Left lung (tissue), 10 donors: ENCODE results near the gene TMEM39B. TPM values are rescaled to one million over a fixed set of nuclear protein-coding genes. Genes with fewer than 3 reads are reported as not detected.
A peak's percentile ranks its signal among the peaks of the same experiment; 100 is the strongest.

Source experiments
- ATAC-seq: fragments of 200-7000 bp; cut with Tn5 transposase; one replicate; pipeline ENCODE4 v1.9.1; 2020; ENCODE audit warnings: moderate library complexity
- DNase-seq, 4 donors: peaks; one replicate each; pipeline ENCODE4 v3.0.0-alpha.2; 2013 to 2020
- H3K27ac ChIP-seq, 2 donors: fragments of 200-600 bp; sonication (generic) in 1 of 2; one replicate each; pipeline versions ENCODE4 v1.5.0 to v1.8.0; 2020 to 2021
- H3K27me3 ChIP-seq, 2 donors: fragments of 200-600 bp; sonication (generic) in 1 of 2; one replicate each; pipeline versions ENCODE4 v1.5.0 to v1.8.0; 2020 to 2021
- H3K36me3 ChIP-seq, 2 donors: fragments of 200-600 bp; sonication (generic) in 1 of 2; one replicate each; pipeline versions ENCODE4 v1.5.0 to v1.8.0; 2020 to 2021
- H3K4me1 ChIP-seq, 2 donors: fragments of 200-600 bp; one replicate each; pipeline ENCODE4 v1.8.0; 2021
- H3K4me3 ChIP-seq, 2 donors: fragments of 200-600 bp; sonication (generic) in 1 of 2; one replicate each; pipeline versions ENCODE4 v1.5.0 to v1.8.0; 2020 to 2021; ENCODE audit warnings: mild to moderate bottlenecking in 1 of 2
- H3K9me3 ChIP-seq, 2 donors: fragments of 200-600 bp; sonication (generic) in 1 of 2; one replicate each; pipeline versions ENCODE4 v1.5.0 to v1.8.0; 2020 to 2021
- CTCF ChIP-seq, 2 donors: fragments of 200-600 bp; sonication (generic) in 1 of 2; IDR thresholded peaks; one replicate each; pipeline versions ENCODE4 v1.5.0 to v1.8.0; 2021; ENCODE audit warnings: antibody characterized with exemption in 2 of 2
- intact Hi-C, 2 donors: fragments of 100-400 bp; cut with DNase I; formaldehyde crosslinking; loops; one replicate each; pipeline versions ENCODE4 v1.11.2 to v1.14.2; 2022
- polyA plus RNA-seq, 6 donors: library from polyadenylated mRNA; unstranded; fragments of 120-200 nt; gene quantifications; one replicate each; pipeline ENCODE4 v1.2.1, GENCODE V29; 2013; ENCODE audit not compliant: insufficient read length in 6 of 6
- total RNA-seq, 2 donors: library from RNA; stranded (reverse); fragmentation: NEBNext Ultra II Directional; extraction: Animal tissue kit (Norgen Biotek cat#: 25700); gene quantifications; one replicate each; pipeline ENCODE4 v1.2.1, GENCODE V29; 2021
- donor health status: DM: no; HTN: yes; CAD: no.
- donor health status: DM: no; HTN: no; CAD: no.

The TMEM39B gene
- total and polyA plus RNA-seq, 8 donors = 16.5 to 26.4 (median 23.9) TPM

- Histone ChIP-seq H3K27ac (no peak overlapping the region), H3K27me3 (no peaks in the 10 kb centered on the region), H3K9me3 (no peaks in the 10 kb centered on the region), H3K4me3 (no peak overlapping the region), H3K36me3 (peaks cover 0 to 8% of the 10 kb centered on the region in 2 donors), H3K4me1 (no peaks in the 10 kb centered on the region)
- no peak for TF ChIP-seq CTCF (IDR thresholded peaks at IDR 0.05)
- no peak for ATAC-seq
- DNase-seq = no peak
- intact Hi-C loops = no loop called here
Observed at GRCh38 chr1:32052887-32053286, 19.9 kb upstream of the TMEM39B start.

GRCh38 chr1:32055416-32055815, 17.3 kb upstream of the TMEM39B start:
- intact Hi-C loops = no loop called here
- ATAC-seq (no peak), DNase-seq (peak in 2 of 4 donors; percentile 49 to 72)
- Histone ChIP-seq H3K4me3 (no peak overlapping the region), H3K4me1 (no peaks in the 10 kb centered on the region), H3K27ac (no peak overlapping the region), H3K27me3 (no peaks in the 10 kb centered on the region), H3K36me3 (peaks cover 0 to 8% of the 10 kb centered on the region in 2 donors), H3K9me3 (no peaks in the 10 kb centered on the region)
- TF ChIP-seq CTCF (IDR thresholded peaks at IDR 0.05) = no peak

GRCh38 chr1:32056598-32056997, 16.1 kb upstream of the TMEM39B start:
- TF ChIP-seq CTCF (IDR thresholded peaks at IDR 0.05) = no peak
- ATAC-seq = no peak
- peaks cover 0 to 8% of the 10 kb centered on the region in 2 donors for H3K36me3 ChIP-seq
- intact Hi-C loops = no loop called here
- no peak overlapping the region for H3K4me3 ChIP-seq
- DNase-seq = no peak
- H3K9me3 ChIP-seq = no peaks in the 10 kb centered on the region
- H3K27ac ChIP-seq = no peak overlapping the region
- H3K27me3 ChIP-seq = no peaks in the 10 kb centered on the region
- no peaks in the 10 kb centered on the region for H3K4me1 ChIP-seq

GRCh38 chr1:32060914-32061313, 11.8 kb upstream of the TMEM39B start:
- intact Hi-C loops = no loop called here
- Histone ChIP-seq H3K36me3 (peaks cover 0 to 4% of the 10 kb centered on the region in 2 donors), H3K4me1 (peaks cover 7 to 22% of the 10 kb centered on the region in 2 donors), H3K27ac (peak overlapping the region in 1 of 2 donors; percentile 23), H3K4me3 (no peak overlapping the region), H3K9me3 (no peaks in the 10 kb centered on the region), H3K27me3 (no peaks in the 10 kb centered on the region)
- no peak for TF ChIP-seq CTCF (IDR thresholded peaks at IDR 0.05)
- DNase-seq (no peak), ATAC-seq (no peak)

DNA sequence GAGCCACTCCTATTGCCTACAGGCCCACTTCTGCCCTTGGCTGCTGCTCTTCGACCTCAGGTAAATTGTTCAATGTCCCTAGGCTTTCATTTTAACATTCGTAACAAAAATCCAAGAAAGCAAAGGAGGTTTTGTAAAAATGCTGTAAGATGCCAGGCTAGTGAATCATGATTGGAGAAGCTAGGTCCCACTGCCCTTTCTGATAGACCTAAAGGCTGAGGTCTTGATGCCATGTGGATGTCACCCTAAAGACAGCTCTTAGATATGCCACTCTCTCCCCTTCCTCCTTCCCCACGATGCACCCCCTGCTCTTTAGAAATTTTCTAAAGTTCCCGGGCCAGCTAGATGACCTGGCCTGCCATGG, 9.9 kb upstream of the TMEM39B start:
- intact Hi-C loops = no loop called here
- Histone ChIP-seq H3K27ac (peak overlapping the region; percentile 33 to 53), H3K27me3 (no peaks in the 10 kb centered on the region), H3K4me3 (no peak overlapping the region), H3K36me3 (peaks cover 0 to 4% of the 10 kb centered on the region in 2 donors), H3K9me3 (no peaks in the 10 kb centered on the region), H3K4me1 (peaks cover 16 to 41% of the 10 kb centered on the region in 2 donors)
- no peak for ATAC-seq
- TF ChIP-seq CTCF (IDR thresholded peaks at IDR 0.05) = no peak
- no peak for DNase-seq
